ENCODE results near the gene ARID5B. TPM values are rescaled to one million over a fixed set of nuclear protein-coding genes. Genes with fewer than 3 reads are reported as not detected.
"Not testable (repeated sequence)": the region's sequence is repeated elsewhere in the genome, so short reads cannot be mapped to it uniquely, and the experiment has no call there.

The ARID5B gene
- polyA plus RNA-seq, 1 experiment = 137 TPM

- TF ChIP-seq CTCF (IDR thresholded peaks at IDR 0.05; ENCODE audit: low read depth, low read length) = no peak
- ChIA-PET POLR2A (interaction anchor here (0.6 kb wide), 2 partner anchors 49 to 54 kb away, joined by 3 to 5 read pairs; no protein-coding TSS in a partner anchor), CTCF (interaction anchor here (0.6 to 6.6 kb wide), 5 partner anchors 13 to 274 kb away, joined by 3 to 38 read pairs (median 7); no protein-coding TSS in a partner anchor)
- no peak for DNase-seq (ENCODE audit: low read depth, low spot score)
- H3K4me3 ChIP-seq (ENCODE audit: low read depth, low read length) = no peak overlapping the region
- no peak overlapping the region for H3K27ac ChIP-seq (ENCODE audit: low read depth, low read length)
- H3K27me3 ChIP-seq (ENCODE audit: control insufficient read depth, insufficient read depth, low read length) = no peaks in the 10 kb centered on the region
- no peaks in the 10 kb centered on the region for H3K9me3 ChIP-seq (ENCODE audit: control insufficient read depth, insufficient read depth, low read length)
These were observed 123.8 kb downstream of the ARID5B start for GRCh38 chr10:62025134-62025794.

- Histone ChIP-seq H3K9me3 (ENCODE audit: control insufficient read depth, insufficient read depth, low read length) (no peaks in the 10 kb centered on the region), H3K4me3 (ENCODE audit: low read depth, low read length) (no peak overlapping the region), H3K27me3 (ENCODE audit: control insufficient read depth, insufficient read depth, low read length) (no peaks in the 10 kb centered on the region), H3K27ac (ENCODE audit: low read depth, low read length) (no peak overlapping the region)
- ChIA-PET POLR2A (interaction anchor here (0.6 to 1.0 kb wide), 3 partner anchors 50 to 885 kb away, joined by 3 to 10 read pairs (median 5); no protein-coding TSS in a partner anchor), CTCF (interaction anchor here (0.6 to 6.6 kb wide), 5 partner anchors 12 to 275 kb away, joined by 3 to 38 read pairs (median 7); no protein-coding TSS in a partner anchor)
- no peak for TF ChIP-seq CTCF (IDR thresholded peaks at IDR 0.05; ENCODE audit: low read depth, low read length)
- no peak for DNase-seq (ENCODE audit: low read depth, low spot score)
These were observed 124.7 kb downstream of the ARID5B start for GRCh38 chr10:62025901-62026879.

GRCh38 chr10:62027841-62028501 is 126.5 kb downstream of the ARID5B start:
- H3K4me3 ChIP-seq (ENCODE audit: low read depth, low read length) = no peak overlapping the region
- H3K27ac ChIP-seq (ENCODE audit: low read depth, low read length) = peak overlapping the region; percentile 49
- H3K9me3 ChIP-seq (ENCODE audit: control insufficient read depth, insufficient read depth, low read length) = no peaks in the 10 kb centered on the region
- H3K27me3 ChIP-seq (ENCODE audit: control insufficient read depth, insufficient read depth, low read length) = no peaks in the 10 kb centered on the region
- no peak for DNase-seq (ENCODE audit: low read depth, low spot score)
- POLR2A ChIA-PET = interaction anchor here (0.9 kb wide), 1 partner anchor 10 kb away, joined by 3 read pairs; no protein-coding TSS in a partner anchor
- CTCF ChIA-PET = interaction anchor here (0.7 to 6.6 kb wide), 2 partner anchors 10 to 757 kb away, joined by 3 to 38 read pairs; no protein-coding TSS in a partner anchor
- no peak for TF ChIP-seq CTCF (IDR thresholded peaks at IDR 0.05; ENCODE audit: low read depth, low read length)

- not testable (repeated sequence) for DNase-seq (ENCODE audit: low read depth, low spot score); H3K9me3 ChIP-seq (ENCODE audit: control insufficient read depth, insufficient read depth, low read length); H3K27me3 ChIP-seq (ENCODE audit: control insufficient read depth, insufficient read depth, low read length); H3K4me3 ChIP-seq (ENCODE audit: low read depth, low read length)
- peak overlapping the region; percentile 49 for H3K27ac ChIP-seq (ENCODE audit: low read depth, low read length)
- POLR2A ChIA-PET = interaction anchor here (0.9 kb wide), 1 partner anchor 9 kb away, joined by 3 read pairs; no protein-coding TSS in a partner anchor
- CTCF ChIA-PET = interaction anchor here (0.7 to 6.6 kb wide), 2 partner anchors 10 to 758 kb away, joined by 3 to 38 read pairs; no protein-coding TSS in a partner anchor
These were observed 127.0 kb downstream of the ARID5B start for GRCh38 chr10:62028502-62028842.

GRCh38 chr10:62029401-62029800 is 127.9 kb downstream of the ARID5B start:
- Histone ChIP-seq H3K27me3 (ENCODE audit: control insufficient read depth, insufficient read depth, low read length) (no peaks in the 10 kb centered on the region), H3K27ac (ENCODE audit: low read depth, low read length) (no peak overlapping the region), H3K9me3 (ENCODE audit: control insufficient read depth, insufficient read depth, low read length) (no peaks in the 10 kb centered on the region), H3K4me3 (ENCODE audit: low read depth, low read length) (no peak overlapping the region)
- no peak for DNase-seq (ENCODE audit: low read depth, low spot score)
- ChIA-PET CTCF (interaction anchor here (6.6 kb wide), 1 partner anchor 9 kb away, joined by 38 read pairs; no protein-coding TSS in a partner anchor), POLR2A (interaction anchor here (0.5 kb wide), 1 partner anchor 39 kb away, joined by 3 read pairs; no protein-coding TSS in a partner anchor)
- TF ChIP-seq CTCF (IDR thresholded peaks at IDR 0.05; ENCODE audit: low read depth, low read length) = no peak

Data from AG04450 (cell line).